HG03571 (cell line): ENCODE measurements around the gene BPIFB6.

Experiments
- ATAC-seq: cut with Tn5 transposase; IDR thresholded peaks from one replicate; pipeline ENCODE4 v1.9.1; 2021; ENCODE audit not compliant: unreplicated experiment

Gene BPIFB6

GRCh38 chr20:33059741-33060390 is 28.4 kb downstream of the BPIFB6 start:
- ATAC-seq: no peak

DNA sequence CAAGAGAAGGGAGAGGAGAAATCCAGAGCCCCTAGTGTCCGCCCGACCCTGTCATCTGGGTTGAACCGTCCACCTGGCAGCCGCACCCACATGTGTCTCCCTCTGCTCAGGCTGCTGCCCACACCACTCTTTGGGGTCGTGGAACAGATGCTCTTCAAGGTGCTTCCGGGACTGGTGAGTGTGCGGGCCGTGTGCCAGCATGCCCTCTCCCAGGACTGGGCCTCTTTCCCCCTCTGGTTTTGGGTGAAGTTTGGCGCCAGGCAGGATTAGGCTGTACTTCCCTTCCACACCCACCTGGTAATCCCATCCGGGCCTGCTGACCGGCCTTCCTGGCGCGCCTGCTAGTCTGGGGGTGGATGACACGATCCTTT is 30.2 kb downstream of the BPIFB6 start:
- ATAC-seq: no peak

GRCh38 chr20:33062105-33062824 is 30.8 kb downstream of the BPIFB6 start:
- no peak for ATAC-seq

GRCh38 chr20:33062825-33063149 is 31.3 kb downstream of the BPIFB6 start:
- ATAC-seq: no peak

GRCh38 chr20:33063271-33063670 is 31.8 kb downstream of the BPIFB6 start:
- no peak for ATAC-seq

- no peak for ATAC-seq
Observed at GRCh38 chr20:33064572-33065287, 33.3 kb downstream of the BPIFB6 start.

GRCh38 chr20:33065785-33066184 is 34.3 kb downstream of the BPIFB6 start:
- no peak for ATAC-seq

DNA sequence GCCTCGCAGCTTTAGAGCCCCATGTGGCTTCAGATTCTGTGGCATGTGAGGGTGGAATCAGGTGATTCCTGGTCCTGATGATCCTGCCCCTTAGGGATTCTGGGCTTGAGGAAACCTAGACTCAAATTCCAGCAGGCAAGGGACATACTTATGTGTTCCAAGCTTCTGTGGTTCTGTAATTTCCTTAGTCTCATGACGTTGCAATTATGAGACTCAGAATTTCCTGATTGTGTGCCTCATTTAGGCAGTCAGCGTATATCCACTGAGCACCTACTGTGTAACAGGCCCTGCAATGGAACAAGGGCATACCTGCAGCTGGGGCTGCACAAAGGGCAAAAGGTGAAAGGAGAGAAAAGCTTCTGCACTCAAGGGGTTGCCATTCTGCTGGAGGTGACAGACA is 36.4 kb downstream of the BPIFB6 start:
- ATAC-seq: no peak

GRCh38 chr20:33068251-33068939 is 36.9 kb downstream of the BPIFB6 start:
- no peak for ATAC-seq

- no peak for ATAC-seq
Observed at GRCh38 chr20:33069673-33070072, 38.2 kb downstream of the BPIFB6 start.

GRCh38 chr20:33070111-33071053 is 38.9 kb downstream of the BPIFB6 start:
- no peak for ATAC-seq

GRCh38 chr20:33071198-33071597 is 39.8 kb downstream of the BPIFB6 start:
- no peak for ATAC-seq

GRCh38 chr20:33072362-33072761 is 40.9 kb downstream of the BPIFB6 start:
- ATAC-seq: no peak

GRCh38 chr20:33072813-33073212 is 41.4 kb downstream of the BPIFB6 start:
- no peak for ATAC-seq

DNA sequence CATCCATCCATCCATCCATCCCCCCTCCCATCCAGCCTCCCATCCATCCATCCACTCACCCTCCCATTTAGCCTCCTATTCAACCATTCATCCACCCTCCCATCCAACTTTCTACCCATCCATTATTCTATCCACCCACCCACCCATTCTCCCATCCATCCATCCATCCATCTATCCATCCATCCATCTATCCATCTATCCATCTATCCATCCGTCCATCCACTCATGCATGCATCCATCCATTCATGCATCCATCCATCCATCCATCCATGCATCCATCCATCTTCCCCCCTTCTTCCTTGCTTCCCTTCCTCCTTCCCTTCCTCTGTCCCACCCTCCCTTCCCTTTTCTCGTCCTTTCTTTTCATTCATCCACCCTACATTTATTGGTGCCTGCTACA is 43.2 kb downstream of the BPIFB6 start:
- no peak for ATAC-seq

GRCh38 chr20:33075281-33075680 is 43.8 kb downstream of the BPIFB6 start:
- no peak for ATAC-seq

DNA sequence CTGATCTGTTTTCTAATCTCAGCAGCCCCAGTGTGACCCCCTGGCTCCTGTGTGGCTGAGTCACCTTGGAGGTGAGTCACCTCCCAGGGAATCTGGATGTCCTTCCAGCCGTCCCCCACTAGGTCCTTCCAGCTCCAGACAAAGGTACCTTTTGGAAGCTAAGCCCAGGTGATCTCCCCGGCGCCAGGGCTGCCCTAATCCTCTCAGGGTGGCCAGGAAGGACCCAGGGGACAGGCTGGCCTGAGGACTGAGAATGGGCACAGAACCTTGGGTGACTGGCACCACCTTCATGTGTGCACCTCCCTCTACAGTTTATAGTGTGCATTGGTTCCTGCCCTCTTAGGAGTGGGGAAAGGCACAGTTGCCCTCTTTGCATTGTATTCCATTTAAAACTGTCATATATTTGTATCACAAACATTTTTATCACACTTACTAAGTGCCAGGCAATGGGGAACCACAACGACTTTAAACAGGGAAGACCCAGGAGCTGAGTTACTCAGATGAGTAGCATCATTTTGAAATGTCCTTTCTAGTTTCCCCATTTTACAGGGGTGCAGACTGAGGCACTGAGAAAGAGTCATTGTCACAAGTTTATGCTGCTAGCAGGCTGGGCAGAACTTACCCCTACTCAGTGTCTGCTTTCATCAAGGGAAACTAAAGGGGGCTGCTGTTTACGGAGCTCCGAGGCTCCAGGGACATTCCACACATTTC is 45.4 kb downstream of the BPIFB6 start:
- ATAC-seq: no peak

- ATAC-seq: no peak
Observed at GRCh38 chr20:33079259-33079658, 47.8 kb downstream of the BPIFB6 start, which contains the start of gene BPIFB4. TSS of gene BPIFB4 (plus strand) at chr20:33079643. CDS start at chr20:33081527, 1,884 bp downstream.

DNA sequence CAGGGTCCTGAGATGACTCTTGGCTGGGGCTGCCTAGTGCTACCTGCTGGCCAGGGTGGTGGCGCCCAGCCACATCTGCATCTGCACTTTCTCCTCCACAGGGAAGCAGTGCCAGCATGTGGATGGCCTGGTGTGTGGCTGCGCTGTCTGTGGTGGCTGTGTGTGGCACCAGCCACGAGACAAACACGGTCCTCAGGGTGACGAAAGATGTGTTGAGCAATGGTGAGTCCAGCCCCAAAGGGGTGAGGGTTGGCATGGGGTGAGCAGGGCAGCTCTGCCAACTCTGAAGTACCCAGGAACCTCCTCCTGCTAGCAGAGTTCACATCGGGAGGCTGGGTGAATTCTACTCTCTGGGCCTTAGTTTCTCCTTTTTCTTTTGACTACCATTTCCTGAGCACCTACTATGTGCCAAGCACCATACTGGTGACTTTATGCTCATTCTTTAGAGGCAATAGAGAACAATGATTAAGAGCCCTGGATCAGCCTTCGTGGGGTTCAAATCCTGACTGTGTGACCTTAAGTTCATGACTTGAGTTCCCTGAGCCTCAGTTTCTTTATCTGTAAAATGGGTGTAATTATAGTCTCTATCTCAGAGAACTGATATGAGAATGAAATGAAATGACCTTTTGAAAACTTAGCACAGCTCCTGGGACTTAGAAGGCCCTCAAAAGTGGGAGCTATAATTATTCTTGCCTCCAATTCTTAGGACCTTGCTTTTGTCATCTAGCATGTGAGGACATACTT is 50.1 kb downstream of the BPIFB6 start:
- no peak for ATAC-seq
